Measurements from ENCODE around the gene MYO9B.

The MYO9B gene

GRCh38 chr19:17075864-17076542, 426 bp downstream of the MYO9B start:
- H3K4me3 Mint-ChIP-seq, result peak overlapping the region; percentile 99
- peak overlapping the region; percentile 97 for H3K27ac Mint-ChIP-seq
- H3K4me1 Mint-ChIP-seq, result peaks cover 51% of the 10 kb centered on the region
- no peaks in the 10 kb centered on the region for H3K9me3 Mint-ChIP-seq
- ATAC-seq (ENCODE audit: low read depth) (no peak), DNase-seq (ENCODE audit: low spot score in 2 of 2) (peak; percentile 36 to 55)
- H3K36me3 Mint-ChIP-seq, result peaks cover 5% of the 10 kb centered on the region
- no peaks in the 10 kb centered on the region for H3K27me3 Mint-ChIP-seq

- Mint-ChIP-seq H3K36me3 (peaks cover 3% of the 10 kb centered on the region), H3K27me3 (no peaks in the 10 kb centered on the region), H3K27ac (peak overlapping the region; percentile 97), H3K4me3 (peak overlapping the region; percentile 99), H3K9me3 (no peaks in the 10 kb centered on the region), H3K4me1 (peaks cover 55% of the 10 kb centered on the region)
- ATAC-seq (ENCODE audit: low read depth), result no peak
- no peak for DNase-seq (ENCODE audit: low spot score in 2 of 2)
These were observed 990 bp downstream of the MYO9B start for GRCh38 chr19:17076543-17076991.

GRCh38 chr19:17077447-17078028, 2.0 kb downstream of the MYO9B start:
- Mint-ChIP-seq H3K27ac (no peak overlapping the region), H3K36me3 (peaks cover 3% of the 10 kb centered on the region), H3K4me3 (peak overlapping the region; percentile 99), H3K9me3 (no peaks in the 10 kb centered on the region), H3K27me3 (no peaks in the 10 kb centered on the region), H3K4me1 (peaks cover 63% of the 10 kb centered on the region)
- ATAC-seq (ENCODE audit: low read depth), result no peak
- no peak for DNase-seq (ENCODE audit: low spot score in 2 of 2)

GRCh38 chr19:17078036-17078919, 2.7 kb downstream of the MYO9B start:
- H3K9me3 Mint-ChIP-seq, result no peaks in the 10 kb centered on the region
- peaks cover 60% of the 10 kb centered on the region for H3K4me1 Mint-ChIP-seq
- peaks cover 3% of the 10 kb centered on the region for H3K36me3 Mint-ChIP-seq
- H3K27ac Mint-ChIP-seq, result peak overlapping the region; percentile 89
- H3K4me3 Mint-ChIP-seq, result peak overlapping the region; percentile 99
- DNase-seq (ENCODE audit: low spot score in 2 of 2) (no peak), ATAC-seq (ENCODE audit: low read depth) (no peak)
- no peaks in the 10 kb centered on the region for H3K27me3 Mint-ChIP-seq

- ATAC-seq (ENCODE audit: low read depth), result no peak
- DNase-seq (ENCODE audit: low spot score in 2 of 2), result no peak
- H3K27me3 Mint-ChIP-seq, result no peaks in the 10 kb centered on the region
- H3K4me1 Mint-ChIP-seq, result peaks cover 56% of the 10 kb centered on the region
- no peaks in the 10 kb centered on the region for H3K9me3 Mint-ChIP-seq
- H3K4me3 Mint-ChIP-seq, result peak overlapping the region; percentile 84
- peaks cover 3% of the 10 kb centered on the region for H3K36me3 Mint-ChIP-seq
- H3K27ac Mint-ChIP-seq, result peak overlapping the region; percentile 89
These were observed 3.5 kb downstream of the MYO9B start for GRCh38 chr19:17078920-17079709.

- Mint-ChIP-seq H3K27me3 (no peaks in the 10 kb centered on the region), H3K4me1 (peaks cover 50% of the 10 kb centered on the region), H3K27ac (peak overlapping the region; percentile 89), H3K4me3 (peak overlapping the region; percentile 84), H3K36me3 (peaks cover 3% of the 10 kb centered on the region), H3K9me3 (no peaks in the 10 kb centered on the region)
- ATAC-seq (ENCODE audit: low read depth), result peak; percentile 62
- peak; percentile 56 to 73 for DNase-seq (ENCODE audit: low spot score in 2 of 2)
These were observed 4.3 kb downstream of the MYO9B start for GRCh38 chr19:17079710-17080439.

- no peaks in the 10 kb centered on the region for H3K9me3 Mint-ChIP-seq
- peaks cover 53% of the 10 kb centered on the region for H3K4me1 Mint-ChIP-seq
- H3K4me3 Mint-ChIP-seq, result peak overlapping the region; percentile 84
- DNase-seq (ENCODE audit: low spot score in 2 of 2) (no peak), ATAC-seq (ENCODE audit: low read depth) (no peak)
- no peaks in the 10 kb centered on the region for H3K27me3 Mint-ChIP-seq
- peaks cover 3% of the 10 kb centered on the region for H3K36me3 Mint-ChIP-seq
- H3K27ac Mint-ChIP-seq, result peak overlapping the region; percentile 89
These were observed 4.8 kb downstream of the MYO9B start for GRCh38 chr19:17080440-17080801.

- H3K4me1 Mint-ChIP-seq, result peaks cover 52% of the 10 kb centered on the region
- no peak for ATAC-seq (ENCODE audit: low read depth)
- H3K4me3 Mint-ChIP-seq, result peak overlapping the region; percentile 55
These were observed 6.4 kb downstream of the MYO9B start for GRCh38 chr19:17081672-17082630.

GRCh38 chr19:17086120-17086519, 10.5 kb downstream of the MYO9B start:
- Mint-ChIP-seq H3K27ac (no peak overlapping the region), H3K36me3 (peaks cover 14% of the 10 kb centered on the region), H3K4me1 (peaks cover 52% of the 10 kb centered on the region)

More at GRCh38 chr19:17081672-17082630, 6.4 kb downstream of the MYO9B start:
- DNase-seq (ENCODE audit: low spot score in 2 of 2), result no peak
- H3K36me3 Mint-ChIP-seq, result peaks cover 10% of the 10 kb centered on the region
- peak overlapping the region; percentile 86 for H3K27ac Mint-ChIP-seq
- no peaks in the 10 kb centered on the region for H3K9me3 Mint-ChIP-seq
- no peaks in the 10 kb centered on the region for H3K27me3 Mint-ChIP-seq

GRCh38 chr19:17086834-17087233, 11.3 kb downstream of the MYO9B start:
- H3K4me3 Mint-ChIP-seq, result no peak overlapping the region
- H3K9me3 Mint-ChIP-seq, result no peaks in the 10 kb centered on the region
- no peaks in the 10 kb centered on the region for H3K27me3 Mint-ChIP-seq
- H3K36me3 Mint-ChIP-seq, result peaks cover 14% of the 10 kb centered on the region
- no peak for DNase-seq (ENCODE audit: low spot score in 2 of 2)
- peak overlapping the region; percentile 56 for H3K27ac Mint-ChIP-seq
- peaks cover 50% of the 10 kb centered on the region for H3K4me1 Mint-ChIP-seq
- ATAC-seq (ENCODE audit: low read depth), result no peak

More at GRCh38 chr19:17086120-17086519, 10.5 kb downstream of the MYO9B start:
- Mint-ChIP-seq H3K9me3 (no peaks in the 10 kb centered on the region), H3K4me3 (no peak overlapping the region), H3K27me3 (no peaks in the 10 kb centered on the region)
- DNase-seq (ENCODE audit: low spot score in 2 of 2), result no peak
- no peak for ATAC-seq (ENCODE audit: low read depth)

- H3K4me3 Mint-ChIP-seq, result no peak overlapping the region
- H3K27ac Mint-ChIP-seq, result peak overlapping the region; percentile 92
- peaks cover 44% of the 10 kb centered on the region for H3K4me1 Mint-ChIP-seq
- no peaks in the 10 kb centered on the region for H3K9me3 Mint-ChIP-seq
- ATAC-seq (ENCODE audit: low read depth), result no peak
- no peaks in the 10 kb centered on the region for H3K27me3 Mint-ChIP-seq
- no peak for DNase-seq (ENCODE audit: low spot score in 2 of 2)
- H3K36me3 Mint-ChIP-seq, result peaks cover 14% of the 10 kb centered on the region
These were observed 13.0 kb downstream of the MYO9B start for GRCh38 chr19:17088552-17088951.

- peak; percentile 86 for ATAC-seq (ENCODE audit: low read depth)
- peaks cover 46% of the 10 kb centered on the region for H3K4me1 Mint-ChIP-seq
- H3K27me3 Mint-ChIP-seq, result no peaks in the 10 kb centered on the region
- H3K27ac Mint-ChIP-seq, result peak overlapping the region; percentile 92
- H3K9me3 Mint-ChIP-seq, result no peaks in the 10 kb centered on the region
- peaks cover 18% of the 10 kb centered on the region for H3K36me3 Mint-ChIP-seq
- DNase-seq (ENCODE audit: low spot score in 2 of 2), result peak; percentile 44 to 45
- peak overlapping the region; percentile 51 for H3K4me3 Mint-ChIP-seq
These were observed 15.0 kb downstream of the MYO9B start for GRCh38 chr19:17090583-17090982.
